ENCODE measurements around the gene FCER2.

- TF ChIP-seq CTCF (IDR thresholded peaks at IDR 0.05; ENCODE audit: low read depth, low read length, poor library complexity, severe bottlenecking) (no peak), EZH2phosphoT487 (IDR thresholded peaks at IDR 0.05; ENCODE audit: borderline replicate concordance, low read length) (no peak)
Observed at GRCh38 chr19:7668842-7669241, 33.1 kb downstream of the FCER2 start, which contains the start of gene RETN.
